Small intestine (tissue), 7 donors: Measurements from ENCODE around the gene SPOCK1. TPM values are rescaled to one million over a fixed set of nuclear protein-coding genes. Genes with fewer than 3 reads are reported as not detected.
"Not testable (repeated sequence)": the region's sequence is repeated elsewhere in the genome, so short reads cannot be mapped to it uniquely, and the experiment has no call there.

Experiments used
- DNase-seq, 2 donors: peaks; one replicate each; pipeline versions ENCODE4 v3.0.0 to v3.0.0-alpha.2; 2013
- FAIRE-seq: peaks from 2 replicates; lab custom pipeline; 2012; peaks lifted over from hg19 to GRCh38; lab: Jason Lieb, UNC
- H3K27ac ChIP-seq, 3 donors: one replicate each; pipeline ENCODE4 v1.5.1; 2013; ENCODE audit warnings: low read length in 2 of 3, mild to moderate bottlenecking in 2 of 3, control low read depth in 1 of 3, inconsistent platforms in 1 of 3, low read depth in 1 of 3, moderate library complexity in 1 of 3
- H3K27me3 ChIP-seq, 3 donors: one replicate each; pipeline ENCODE4 v1.6.1; 2013; ENCODE audit warnings: low read length in 3 of 3, inconsistent platforms in 1 of 3; ENCODE audit not compliant: control insufficient read depth in 3 of 3, insufficient read depth in 3 of 3
- H3K36me3 ChIP-seq, 3 donors: one replicate each; pipeline ENCODE4 v1.6.1; 2013; ENCODE audit warnings: low read length in 3 of 3, inconsistent platforms in 1 of 3, low read depth in 1 of 3, mild to moderate bottlenecking in 1 of 3, moderate library complexity in 1 of 3; ENCODE audit not compliant: control insufficient read depth in 3 of 3, insufficient read depth in 2 of 3
- H3K4me1 ChIP-seq, 3 donors: one replicate each; pipeline ENCODE4 v1.6.1; 2013; ENCODE audit warnings: low read length in 2 of 3, inconsistent platforms in 1 of 3, low read depth in 1 of 3, mild to moderate bottlenecking in 1 of 3, moderate library complexity in 1 of 3; ENCODE audit not compliant: control insufficient read depth in 3 of 3, insufficient read depth in 2 of 3
- H3K4me3 ChIP-seq, 3 donors: one replicate each; pipeline ENCODE4 v1.5.1; 2013; ENCODE audit warnings: low read length in 3 of 3, control low read depth in 1 of 3, inconsistent platforms in 1 of 3, low read depth in 1 of 3, mild to moderate bottlenecking in 1 of 3, moderate library complexity in 1 of 3
- H3K9me3 ChIP-seq, 2 donors: one replicate each; pipeline ENCODE4 v1.6.1; 2013; ENCODE audit warnings: low read depth in 1 of 2, low read length in 1 of 2; ENCODE audit not compliant: control insufficient read depth in 2 of 2, insufficient read depth in 1 of 2
- WGBS, 3 donors: extraction: QIAGEN DNeasy Blood & Tissue Kit; methylation state at CpG; one replicate each; pipeline ENCODE4 v1.1.7; 2013; 5-methylcytosine and 5-hydroxymethylcytosine counted together
- polyA plus RNA-seq, 4 donors: library from polyadenylated mRNA; stranded (reverse) in 3 of 4; unstranded in 1 of 4; fragments of 200-250 nt in 3 of 4; fragments of 120-200 nt in 1 of 4; gene quantifications; one replicate each; pipeline versions ENCODE4 v1.2.1 to v1.2.3, GENCODE V29; 2013
- donor health status: healthy with polysubstance abuse.
- donor health status: control.
- donor health status: control.
- donor health status: Bipolar disorder and iron deficiency.
- donor health status: healthy.

SPOCK1 gene
- polyA plus RNA-seq, 4 donors: 0.22 to 1.1 (median 0.54) TPM

- not testable (repeated sequence) for FAIRE-seq, H3K4me3 ChIP-seq, H3K9me3 ChIP-seq, H3K4me1 ChIP-seq, H3K36me3 ChIP-seq, DNase-seq, H3K27me3 ChIP-seq, H3K27ac ChIP-seq
- WGBS, 3 donors: 84 to 86% (median 86%) methylated on average over 2 of the region's 2 CpGs
Observed at GRCh38 chr5:137259115-137259514, 240.0 kb downstream of the SPOCK1 start.

DNA sequence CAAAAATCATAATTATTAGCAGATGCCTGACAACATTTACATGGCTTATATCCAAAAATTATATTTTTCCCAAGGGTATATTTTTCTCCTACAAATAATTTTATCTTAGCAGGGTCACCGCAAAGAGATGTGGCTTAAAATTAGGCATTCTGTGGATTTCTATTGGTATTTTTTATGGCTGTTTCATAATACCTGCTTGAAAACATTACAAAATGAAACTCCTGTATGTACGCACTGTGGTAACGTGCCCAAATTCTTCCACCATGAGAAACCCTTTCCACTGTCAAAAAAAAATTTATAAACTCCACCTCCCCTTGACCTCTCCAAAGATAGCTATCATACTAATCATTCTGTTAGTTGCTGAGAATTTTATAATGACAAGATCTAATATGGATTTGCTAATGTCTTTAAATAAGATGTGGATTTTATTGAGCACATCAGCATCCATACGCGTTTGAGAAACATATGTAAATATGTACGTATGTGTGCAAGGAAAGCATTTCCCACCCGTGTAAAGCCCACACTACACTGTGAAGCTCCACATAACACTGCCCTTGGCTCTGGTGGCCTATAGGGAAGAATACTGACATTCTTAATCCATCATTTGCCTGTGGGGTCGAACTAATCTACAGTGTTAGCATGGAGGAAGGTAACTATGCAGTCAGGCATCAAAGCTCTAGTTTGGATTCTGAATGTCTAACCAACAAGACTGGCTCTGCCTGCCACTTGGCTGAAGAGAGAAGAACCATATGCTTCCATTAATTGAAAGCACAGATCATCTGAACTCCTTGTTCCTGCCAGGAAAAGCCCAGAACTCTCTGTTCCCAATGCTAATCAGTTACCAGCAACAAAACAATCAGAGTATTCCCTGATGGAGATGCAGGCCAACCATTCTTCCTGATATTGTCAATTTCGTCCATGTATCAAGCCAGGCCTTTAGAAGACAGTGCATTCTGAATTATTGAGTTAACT, 244.7 kb downstream of the SPOCK1 start:
- no peaks in the 10 kb centered on the region for H3K27me3 ChIP-seq
- H3K9me3 ChIP-seq: no peaks in the 10 kb centered on the region
- FAIRE-seq: no peak
- WGBS, 3 donors: 80 to 85% (median 80%) methylated on average over 9 of the region's 9 CpGs
- H3K27ac ChIP-seq: no peak overlapping the region
- no peaks in the 10 kb centered on the region for H3K36me3 ChIP-seq
- no peaks in the 10 kb centered on the region for H3K4me1 ChIP-seq
- no peak overlapping the region for H3K4me3 ChIP-seq
- no peak for DNase-seq

GRCh38 chr5:137252512-137252911, 246.6 kb downstream of the SPOCK1 start:
- Histone ChIP-seq H3K27me3 (no peaks in the 10 kb centered on the region), H3K4me3 (no peak overlapping the region), H3K4me1 (no peaks in the 10 kb centered on the region), H3K27ac (no peak overlapping the region), H3K9me3 (no peaks in the 10 kb centered on the region), H3K36me3 (no peaks in the 10 kb centered on the region)
- DNase-seq (no peak), FAIRE-seq (no peak)
- WGBS, 3 donors: 80 to 90% (median 81%) methylated on average over 2 of the region's 2 CpGs

GRCh38 chr5:137250421-137250820, 248.7 kb downstream of the SPOCK1 start:
- no peaks in the 10 kb centered on the region for H3K4me1 ChIP-seq
- no peak overlapping the region for H3K4me3 ChIP-seq
- FAIRE-seq (no peak), DNase-seq (no peak)
- no peaks in the 10 kb centered on the region for H3K27me3 ChIP-seq
- H3K27ac ChIP-seq: no peak overlapping the region
- H3K9me3 ChIP-seq: no peaks in the 10 kb centered on the region
- WGBS, 3 donors: 64 to 71% (median 65%) methylated on average over 6 of the region's 6 CpGs
- H3K36me3 ChIP-seq: no peaks in the 10 kb centered on the region

GRCh38 chr5:137248527-137248926, 250.6 kb downstream of the SPOCK1 start:
- DNase-seq (no peak), FAIRE-seq (no peak)
- Histone ChIP-seq H3K27ac (no peak overlapping the region), H3K27me3 (no peaks in the 10 kb centered on the region), H3K9me3 (no peaks in the 10 kb centered on the region), H3K36me3 (no peaks in the 10 kb centered on the region), H3K4me1 (no peaks in the 10 kb centered on the region), H3K4me3 (no peak overlapping the region)
- WGBS, 3 donors: 86 to 96% (median 94%) methylated on average over 3 of the region's 3 CpGs

DNA sequence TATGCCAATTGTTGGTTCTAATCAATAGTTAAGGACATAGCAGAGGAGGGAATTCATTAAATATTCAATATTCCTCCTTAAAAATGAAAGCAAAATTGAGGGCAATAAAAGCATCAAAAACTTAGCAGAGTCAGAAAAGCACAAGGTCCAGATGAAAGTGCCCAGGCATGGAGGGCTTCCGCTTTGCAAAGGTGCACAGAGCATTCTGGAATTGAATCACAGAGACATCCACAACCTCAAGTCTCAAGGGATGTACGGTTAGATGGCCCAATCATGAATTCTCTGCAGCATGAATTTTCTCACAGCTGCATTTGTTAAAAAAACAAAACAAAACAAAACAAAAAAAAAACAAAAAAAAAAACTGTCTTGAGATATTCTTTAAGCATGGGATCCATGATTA, 253.7 kb downstream of the SPOCK1 start:
- no peak overlapping the region for H3K27ac ChIP-seq
- H3K27me3 ChIP-seq: no peaks in the 10 kb centered on the region
- no peaks in the 10 kb centered on the region for H3K9me3 ChIP-seq
- H3K36me3 ChIP-seq: no peaks in the 10 kb centered on the region
- WGBS, 3 donors: 47 to 72% (median 63%) methylated on average over 2 of the region's 2 CpGs
- no peak for FAIRE-seq
- DNase-seq: no peak
- H3K4me3 ChIP-seq: no peak overlapping the region
- no peaks in the 10 kb centered on the region for H3K4me1 ChIP-seq

GRCh38 chr5:137240285-137240684, 258.8 kb downstream of the SPOCK1 start:
- no peak for FAIRE-seq
- Histone ChIP-seq H3K27ac (no peak overlapping the region), H3K9me3 (peaks cover 0 to 3% of the 10 kb centered on the region in 2 donors), H3K36me3 (no peaks in the 10 kb centered on the region), H3K27me3 (no peaks in the 10 kb centered on the region), H3K4me1 (peaks cover 0 to 10% (median 0%) of the 10 kb centered on the region in 3 donors), H3K4me3 (no peak overlapping the region)
- DNase-seq: no peak
- WGBS, 3 donors: 70 to 88% (median 77%) methylated on average over 2 of the region's 2 CpGs

DNA sequence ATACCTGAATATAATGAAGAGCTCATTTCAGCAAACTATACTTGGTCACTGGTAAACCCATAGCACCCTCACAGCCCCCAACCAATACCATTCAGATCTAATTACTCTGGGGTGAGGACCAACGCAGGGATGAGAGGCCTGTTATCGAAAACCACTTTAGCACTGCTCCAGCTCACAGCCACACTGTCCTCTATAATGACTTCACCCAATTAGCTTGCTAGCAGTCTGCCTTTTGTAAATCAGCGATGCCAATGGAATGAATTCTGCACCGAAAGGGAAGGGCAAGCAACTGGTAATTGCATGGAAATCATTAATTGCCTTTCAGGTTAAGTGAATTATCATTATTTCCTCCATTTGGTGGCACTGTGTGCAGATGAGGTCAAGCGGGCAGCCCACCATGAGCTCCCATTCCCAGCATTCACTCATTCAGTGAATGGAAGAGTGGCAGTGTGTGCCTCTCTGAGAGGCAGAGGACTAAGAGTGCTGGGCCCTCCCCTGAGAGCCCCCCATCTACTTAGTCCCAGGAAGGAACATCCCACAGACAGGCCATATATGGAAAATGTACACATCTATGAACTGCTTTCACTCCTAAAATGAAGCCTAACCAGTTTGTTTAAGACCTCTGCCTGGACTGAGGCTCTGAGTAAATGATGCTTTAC, 262.1 kb downstream of the SPOCK1 start:
- no peak overlapping the region for H3K4me3 ChIP-seq
- H3K27me3 ChIP-seq: no peaks in the 10 kb centered on the region
- no peak for DNase-seq
- no peak for FAIRE-seq
- 87 to 93% (median 93%) methylated on average over 5 of the region's 5 CpGs for WGBS, 3 donors
- peaks cover 0 to 10% (median 0%) of the 10 kb centered on the region in 3 donors for H3K4me1 ChIP-seq
- H3K9me3 ChIP-seq: peaks cover 0 to 3% of the 10 kb centered on the region in 2 donors
- H3K27ac ChIP-seq: no peak overlapping the region
- H3K36me3 ChIP-seq: no peaks in the 10 kb centered on the region
